SK-N-SH (cell line): Measurements from ENCODE around the gene TXN.

Source experiments
- CTCF ChIP-seq: fragments of 200-600 bp; sonication (generic); IDR thresholded peaks from 2 replicates; pipeline ENCODE4 v1.6.1; 2017; ENCODE audit warnings: antibody characterized with exemption, mild to moderate bottlenecking, moderate library complexity
- EZH2phosphoT487 ChIP-seq: fragments of 200-600 bp; sonication (generic); IDR thresholded peaks from 2 replicates; pipeline ENCODE4 v1.6.1; 2017; ENCODE audit warnings: low read depth, mixed run types, mild to moderate bottlenecking, antibody characterized with exemption, moderate library complexity, borderline replicate concordance
- FOXM1 ChIP-seq: IDR thresholded peaks from 2 replicates; pipeline ENCODE4 v1.4.0; 2012; ENCODE audit warnings: low read depth, mild to moderate bottlenecking
- JUND ChIP-seq: IDR thresholded peaks from 2 replicates; pipeline ENCODE4 v1.4.0; 2012
- RAD21 ChIP-seq: IDR thresholded peaks from 2 replicates; pipeline ENCODE4 v1.6.1; 2012; ENCODE audit warnings: mild to moderate bottlenecking, low read length
- SIN3A ChIP-seq: IDR thresholded peaks from 2 replicates; pipeline ENCODE4 v1.6.1; 2012; ENCODE audit warnings: low read depth, mild to moderate bottlenecking, low read length, moderate library complexity, borderline replicate concordance
- TCF12 ChIP-seq: IDR thresholded peaks from 2 replicates; pipeline ENCODE4 v1.4.0; 2012
- TF ChIP-seq, protein P1 (sequence below): IDR thresholded peaks from 2 replicates; pipeline ENCODE4 v1.4.0; 2012; ENCODE audit warnings: low read depth, borderline replicate concordance
- TF ChIP-seq, protein P2 (sequence below): IDR thresholded peaks from 2 replicates; pipeline ENCODE4 v1.6.1; 2012; ENCODE audit warnings: mild to moderate bottlenecking, low read depth, low read length, moderate library complexity

DNA sequence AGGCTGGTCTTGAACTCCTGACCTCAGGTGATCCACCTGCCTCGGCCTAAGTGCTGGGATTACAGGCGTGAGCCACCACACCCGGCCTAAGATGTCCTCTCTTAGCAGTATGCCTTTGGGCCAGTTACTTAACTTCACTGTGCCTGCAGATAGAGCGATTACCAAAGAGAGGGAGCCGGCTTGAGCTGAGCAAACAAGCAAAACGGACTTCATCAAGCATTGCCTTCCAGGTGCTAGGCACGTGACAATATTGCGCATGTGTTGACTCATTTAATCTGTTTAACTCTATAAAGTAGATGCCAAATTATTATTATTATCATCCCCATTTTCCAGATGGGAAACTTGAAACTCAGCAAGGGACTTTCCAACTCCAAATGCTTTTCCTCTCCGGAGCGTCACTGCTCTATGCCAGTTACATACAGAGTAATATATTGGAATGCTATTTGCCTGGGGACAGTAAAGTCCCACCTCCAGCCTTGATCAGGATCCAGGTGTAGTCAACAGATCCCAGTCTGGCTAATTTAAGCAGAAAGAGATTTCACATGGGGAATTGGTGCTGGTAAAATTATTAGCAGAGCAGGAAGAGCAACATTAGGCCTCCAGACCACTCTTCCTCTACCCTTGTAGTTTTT, 42.8 kb downstream of the TXN start:
- TF ChIP-seq FOXM1, result no peak
- TF ChIP-seq, protein P1, sequence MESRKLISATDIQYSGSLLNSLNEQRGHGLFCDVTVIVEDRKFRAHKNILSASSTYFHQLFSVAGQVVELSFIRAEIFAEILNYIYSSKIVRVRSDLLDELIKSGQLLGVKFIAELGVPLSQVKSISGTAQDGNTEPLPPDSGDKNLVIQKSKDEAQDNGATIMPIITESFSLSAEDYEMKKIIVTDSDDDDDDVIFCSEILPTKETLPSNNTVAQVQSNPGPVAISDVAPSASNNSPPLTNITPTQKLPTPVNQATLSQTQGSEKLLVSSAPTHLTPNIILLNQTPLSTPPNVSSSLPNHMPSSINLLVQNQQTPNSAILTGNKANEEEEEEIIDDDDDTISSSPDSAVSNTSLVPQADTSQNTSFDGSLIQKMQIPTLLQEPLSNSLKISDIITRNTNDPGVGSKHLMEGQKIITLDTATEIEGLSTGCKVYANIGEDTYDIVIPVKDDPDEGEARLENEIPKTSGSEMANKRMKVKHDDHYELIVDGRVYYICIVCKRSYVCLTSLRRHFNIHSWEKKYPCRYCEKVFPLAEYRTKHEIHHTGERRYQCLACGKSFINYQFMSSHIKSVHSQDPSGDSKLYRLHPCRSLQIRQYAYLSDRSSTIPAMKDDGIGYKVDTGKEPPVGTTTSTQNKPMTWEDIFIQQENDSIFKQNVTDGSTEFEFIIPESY, result no peak
- TF ChIP-seq, protein P2, sequence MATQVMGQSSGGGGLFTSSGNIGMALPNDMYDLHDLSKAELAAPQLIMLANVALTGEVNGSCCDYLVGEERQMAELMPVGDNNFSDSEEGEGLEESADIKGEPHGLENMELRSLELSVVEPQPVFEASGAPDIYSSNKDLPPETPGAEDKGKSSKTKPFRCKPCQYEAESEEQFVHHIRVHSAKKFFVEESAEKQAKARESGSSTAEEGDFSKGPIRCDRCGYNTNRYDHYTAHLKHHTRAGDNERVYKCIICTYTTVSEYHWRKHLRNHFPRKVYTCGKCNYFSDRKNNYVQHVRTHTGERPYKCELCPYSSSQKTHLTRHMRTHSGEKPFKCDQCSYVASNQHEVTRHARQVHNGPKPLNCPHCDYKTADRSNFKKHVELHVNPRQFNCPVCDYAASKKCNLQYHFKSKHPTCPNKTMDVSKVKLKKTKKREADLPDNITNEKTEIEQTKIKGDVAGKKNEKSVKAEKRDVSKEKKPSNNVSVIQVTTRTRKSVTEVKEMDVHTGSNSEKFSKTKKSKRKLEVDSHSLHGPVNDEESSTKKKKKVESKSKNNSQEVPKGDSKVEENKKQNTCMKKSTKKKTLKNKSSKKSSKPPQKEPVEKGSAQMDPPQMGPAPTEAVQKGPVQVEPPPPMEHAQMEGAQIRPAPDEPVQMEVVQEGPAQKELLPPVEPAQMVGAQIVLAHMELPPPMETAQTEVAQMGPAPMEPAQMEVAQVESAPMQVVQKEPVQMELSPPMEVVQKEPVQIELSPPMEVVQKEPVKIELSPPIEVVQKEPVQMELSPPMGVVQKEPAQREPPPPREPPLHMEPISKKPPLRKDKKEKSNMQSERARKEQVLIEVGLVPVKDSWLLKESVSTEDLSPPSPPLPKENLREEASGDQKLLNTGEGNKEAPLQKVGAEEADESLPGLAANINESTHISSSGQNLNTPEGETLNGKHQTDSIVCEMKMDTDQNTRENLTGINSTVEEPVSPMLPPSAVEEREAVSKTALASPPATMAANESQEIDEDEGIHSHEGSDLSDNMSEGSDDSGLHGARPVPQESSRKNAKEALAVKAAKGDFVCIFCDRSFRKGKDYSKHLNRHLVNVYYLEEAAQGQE, result no peak
- TF ChIP-seq CTCF, result no peak
- TF ChIP-seq TCF12, result no peak
- TF ChIP-seq EZH2phosphoT487, result no peak
- TF ChIP-seq SIN3A, result no peak
- no peak for TF ChIP-seq RAD21
- no peak for TF ChIP-seq JUND
